ENCODE measurements around the gene CYP19A1. TPM values are rescaled to one million over a fixed set of nuclear protein-coding genes. Genes with fewer than 3 reads are reported as not detected.

Gene CYP19A1
- total RNA-seq, 1 donor from 2014 or later: 0.95 TPM

- DNase-seq (no peak), ATAC-seq (no peak)
- no peaks in the 10 kb centered on the region for H3K36me3 ChIP-seq
- no peak overlapping the region for H3K27ac ChIP-seq
- H3K9me3 ChIP-seq: no peaks in the 10 kb centered on the region
- intact Hi-C loops (cut with DNase I): no loop called here
- no peak overlapping the region for H3K4me3 ChIP-seq
- no peaks in the 10 kb centered on the region for H3K4me1 ChIP-seq
- no peak for TF ChIP-seq CTCF (IDR thresholded peaks at IDR 0.05)
- H3K27me3 ChIP-seq (ENCODE audit: low read depth): peaks cover 3% of the 10 kb centered on the region
Observed at GRCh38 chr15:51203797-51204196, 134.6 kb downstream of the CYP19A1 start.

- Histone ChIP-seq H3K27me3 (ENCODE audit: low read depth) (peaks cover 3% of the 10 kb centered on the region), H3K36me3 (no peaks in the 10 kb centered on the region), H3K4me1 (no peaks in the 10 kb centered on the region), H3K27ac (no peak overlapping the region), H3K4me3 (no peak overlapping the region), H3K9me3 (no peaks in the 10 kb centered on the region)
- no peak for TF ChIP-seq CTCF (IDR thresholded peaks at IDR 0.05)
- DNase-seq (no peak), ATAC-seq (no peak)
- intact Hi-C loops (cut with DNase I): no loop called here
Observed at GRCh38 chr15:51202783-51203182, 135.6 kb downstream of the CYP19A1 start.

- peaks cover 7% of the 10 kb centered on the region for H3K27me3 ChIP-seq (ENCODE audit: low read depth)
- no peaks in the 10 kb centered on the region for H3K36me3 ChIP-seq
- H3K27ac ChIP-seq: no peak overlapping the region
- ATAC-seq: no peak
- no peaks in the 10 kb centered on the region for H3K4me1 ChIP-seq
- no peak for TF ChIP-seq CTCF (IDR thresholded peaks at IDR 0.05)
- no peak for DNase-seq
- no peaks in the 10 kb centered on the region for H3K9me3 ChIP-seq
- no peak overlapping the region for H3K4me3 ChIP-seq
- intact Hi-C loops (cut with DNase I): no loop called here
Observed at GRCh38 chr15:51201581-51201980, 136.8 kb downstream of the CYP19A1 start.

GRCh38 chr15:51200792-51201191 is 137.6 kb downstream of the CYP19A1 start:
- DNase-seq (no peak), ATAC-seq (no peak)
- H3K4me1 ChIP-seq: no peaks in the 10 kb centered on the region
- no peak for TF ChIP-seq CTCF (IDR thresholded peaks at IDR 0.05)
- no peaks in the 10 kb centered on the region for H3K9me3 ChIP-seq
- no peak overlapping the region for H3K4me3 ChIP-seq
- H3K36me3 ChIP-seq: no peaks in the 10 kb centered on the region
- peaks cover 9% of the 10 kb centered on the region for H3K27me3 ChIP-seq (ENCODE audit: low read depth)
- no peak overlapping the region for H3K27ac ChIP-seq
- intact Hi-C loops (cut with DNase I): no loop called here

- no peak for TF ChIP-seq CTCF (IDR thresholded peaks at IDR 0.05)
- Histone ChIP-seq H3K27ac (no peak overlapping the region), H3K4me1 (no peaks in the 10 kb centered on the region), H3K36me3 (no peaks in the 10 kb centered on the region), H3K27me3 (ENCODE audit: low read depth) (peaks cover 9% of the 10 kb centered on the region), H3K9me3 (no peaks in the 10 kb centered on the region), H3K4me3 (no peak overlapping the region)
- no peak for DNase-seq
- intact Hi-C loops (cut with DNase I): no loop called here
- no peak for ATAC-seq
Observed at GRCh38 chr15:51199541-51199940, 138.9 kb downstream of the CYP19A1 start.

- Histone ChIP-seq H3K36me3 (no peaks in the 10 kb centered on the region), H3K9me3 (no peaks in the 10 kb centered on the region), H3K4me3 (no peak overlapping the region), H3K27ac (no peak overlapping the region), H3K4me1 (no peaks in the 10 kb centered on the region), H3K27me3 (ENCODE audit: low read depth) (peaks cover 12% of the 10 kb centered on the region)
- DNase-seq (no peak), ATAC-seq (no peak)
- TF ChIP-seq CTCF (IDR thresholded peaks at IDR 0.05): no peak
- intact Hi-C loops (cut with DNase I): no loop called here
Observed at GRCh38 chr15:51198701-51199232, 139.6 kb downstream of the CYP19A1 start.

All from lower lobe of right lung (tissue), 2 donors.